Esophagus squamous epithelium (tissue), 4 donors: ENCODE data around the gene TUBG1.

ENCODE experiments used
- POLR2A ChIP-seq, 4 donors: fragments of 450-650 bp; IDR thresholded peaks; one replicate each; pipeline ENCODE4 v1.6.1; 2017; ENCODE audit warnings: antibody characterized with exemption in 4 of 4, mild to moderate bottlenecking in 4 of 4, moderate library complexity in 3 of 4
- TF ChIP-seq, protein P1 (sequence below), 6 experiments: fragments of 450-650 bp in 4 of 6; fragments of 200-600 bp in 2 of 6; sonication (generic) in 2 of 6; IDR thresholded peaks; one replicate each; pipeline ENCODE4 v1.5.1; 2016 to 2019; ENCODE audit warnings: antibody characterized with exemption in 6 of 6, mild to moderate bottlenecking in 4 of 6, moderate library complexity in 4 of 6

- TF ChIP-seq, protein P1, sequence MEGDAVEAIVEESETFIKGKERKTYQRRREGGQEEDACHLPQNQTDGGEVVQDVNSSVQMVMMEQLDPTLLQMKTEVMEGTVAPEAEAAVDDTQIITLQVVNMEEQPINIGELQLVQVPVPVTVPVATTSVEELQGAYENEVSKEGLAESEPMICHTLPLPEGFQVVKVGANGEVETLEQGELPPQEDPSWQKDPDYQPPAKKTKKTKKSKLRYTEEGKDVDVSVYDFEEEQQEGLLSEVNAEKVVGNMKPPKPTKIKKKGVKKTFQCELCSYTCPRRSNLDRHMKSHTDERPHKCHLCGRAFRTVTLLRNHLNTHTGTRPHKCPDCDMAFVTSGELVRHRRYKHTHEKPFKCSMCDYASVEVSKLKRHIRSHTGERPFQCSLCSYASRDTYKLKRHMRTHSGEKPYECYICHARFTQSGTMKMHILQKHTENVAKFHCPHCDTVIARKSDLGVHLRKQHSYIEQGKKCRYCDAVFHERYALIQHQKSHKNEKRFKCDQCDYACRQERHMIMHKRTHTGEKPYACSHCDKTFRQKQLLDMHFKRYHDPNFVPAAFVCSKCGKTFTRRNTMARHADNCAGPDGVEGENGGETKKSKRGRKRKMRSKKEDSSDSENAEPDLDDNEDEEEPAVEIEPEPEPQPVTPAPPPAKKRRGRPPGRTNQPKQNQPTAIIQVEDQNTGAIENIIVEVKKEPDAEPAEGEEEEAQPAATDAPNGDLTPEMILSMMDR (IDR thresholded peaks at IDR 0.05), result peak in 1 of 6 experiments; percentile 10
- TF ChIP-seq POLR2A (IDR thresholded peaks at IDR 0.05), result no peak
These were observed 14.5 kb downstream of the TUBG1 start for GRCh38 chr17:42623732-42624596.
